GM12874 (cell line): Measurements from ENCODE around the gene KLF12.

Source experiments
- TF ChIP-seq, protein P1 (sequence below): IDR thresholded peaks from 2 replicates; pipeline ENCODE4 v1.5.1; 2011; ENCODE audit warnings: low read depth, mild to moderate bottlenecking, control low read depth, low read length, moderate library complexity; ENCODE audit not compliant: insufficient read depth

KLF12 gene

DNA sequence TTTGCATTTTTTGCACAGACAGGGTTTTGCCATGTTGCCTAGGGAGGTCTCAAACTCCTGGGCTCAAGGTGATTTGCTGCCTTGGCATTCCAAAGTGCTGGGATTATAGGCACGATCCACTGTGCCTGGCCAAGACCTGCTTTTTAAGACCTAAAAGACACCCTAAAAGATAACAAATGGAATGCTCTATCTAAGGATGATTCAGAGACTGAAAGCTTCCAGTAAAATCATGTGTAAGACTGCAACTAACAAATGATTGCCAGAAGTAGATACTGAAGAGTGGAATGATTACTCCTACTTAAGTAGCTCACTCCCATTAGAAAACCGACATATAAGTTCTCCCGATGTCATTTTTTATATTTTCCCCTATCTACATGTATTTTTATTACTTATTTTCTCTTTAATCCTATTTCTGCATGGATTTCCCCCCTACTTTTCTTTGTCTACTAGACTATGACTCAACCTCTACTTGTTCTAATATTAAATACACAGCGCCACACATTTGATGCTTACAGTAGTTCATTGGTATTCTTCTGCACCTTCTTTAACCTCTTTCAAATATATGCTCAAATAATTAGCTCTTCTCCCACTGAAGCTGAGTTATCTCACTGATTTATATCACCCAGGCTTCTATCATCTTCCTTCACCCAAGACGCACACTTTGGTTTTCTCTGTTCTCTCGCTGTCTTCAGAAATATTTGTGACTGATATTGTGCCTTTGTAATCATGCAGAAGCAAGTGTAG lies 32.2 kb upstream of the KLF12 start:
- TF ChIP-seq, protein P1, sequence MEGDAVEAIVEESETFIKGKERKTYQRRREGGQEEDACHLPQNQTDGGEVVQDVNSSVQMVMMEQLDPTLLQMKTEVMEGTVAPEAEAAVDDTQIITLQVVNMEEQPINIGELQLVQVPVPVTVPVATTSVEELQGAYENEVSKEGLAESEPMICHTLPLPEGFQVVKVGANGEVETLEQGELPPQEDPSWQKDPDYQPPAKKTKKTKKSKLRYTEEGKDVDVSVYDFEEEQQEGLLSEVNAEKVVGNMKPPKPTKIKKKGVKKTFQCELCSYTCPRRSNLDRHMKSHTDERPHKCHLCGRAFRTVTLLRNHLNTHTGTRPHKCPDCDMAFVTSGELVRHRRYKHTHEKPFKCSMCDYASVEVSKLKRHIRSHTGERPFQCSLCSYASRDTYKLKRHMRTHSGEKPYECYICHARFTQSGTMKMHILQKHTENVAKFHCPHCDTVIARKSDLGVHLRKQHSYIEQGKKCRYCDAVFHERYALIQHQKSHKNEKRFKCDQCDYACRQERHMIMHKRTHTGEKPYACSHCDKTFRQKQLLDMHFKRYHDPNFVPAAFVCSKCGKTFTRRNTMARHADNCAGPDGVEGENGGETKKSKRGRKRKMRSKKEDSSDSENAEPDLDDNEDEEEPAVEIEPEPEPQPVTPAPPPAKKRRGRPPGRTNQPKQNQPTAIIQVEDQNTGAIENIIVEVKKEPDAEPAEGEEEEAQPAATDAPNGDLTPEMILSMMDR: no peak

GRCh38 chr13:74162782-74163181 lies 28.6 kb upstream of the KLF12 start:
- TF ChIP-seq, protein P1: no peak

DNA sequence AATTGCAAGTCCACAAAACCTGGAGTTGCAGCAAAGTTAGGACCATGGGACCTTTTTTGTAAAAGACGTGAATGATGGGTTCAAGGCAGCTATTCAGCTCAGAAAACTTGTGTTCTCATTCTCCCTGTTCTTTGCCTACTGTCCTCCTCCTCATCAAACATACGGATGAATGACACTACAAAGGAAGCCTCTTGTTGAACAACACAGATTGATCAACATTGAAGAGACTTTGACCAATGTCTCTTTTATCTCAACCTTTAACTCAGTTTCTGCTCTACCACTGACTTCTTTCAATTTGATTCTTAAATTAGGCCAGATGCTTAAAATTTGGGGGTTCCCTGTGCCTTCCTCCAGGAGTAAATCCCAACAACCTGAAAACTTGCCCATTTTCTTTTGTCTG lies 27.9 kb upstream of the KLF12 start:
- TF ChIP-seq, protein P1: no peak

GRCh38 chr13:74158571-74159352 lies 24.6 kb upstream of the KLF12 start:
- TF ChIP-seq, protein P1: no peak

- TF ChIP-seq, protein P1: no peak
These were observed 23.8 kb upstream of the KLF12 start for GRCh38 chr13:74158028-74158427.

GRCh38 chr13:74154981-74155380 lies 20.8 kb upstream of the KLF12 start:
- TF ChIP-seq, protein P1: no peak

GRCh38 chr13:74153316-74153715 lies 19.1 kb upstream of the KLF12 start:
- TF ChIP-seq, protein P1: no peak
